GM18861 (cell line): ENCODE measurements around the gene ART1.
"Not testable (repeated sequence)": the region's sequence is repeated elsewhere in the genome, so short reads cannot be mapped to it uniquely, and the experiment has no call there.

Experiments used
- ATAC-seq: cut with Tn5 transposase; IDR thresholded peaks from one replicate; pipeline ENCODE4 v1.9.1; 2021; ENCODE audit not compliant: unreplicated experiment

Gene ART1

GRCh38 chr11:3644817-3645235 lies at the start of gene ART1:
Gene ART1 (plus strand): TSS chr11:3645128. CDS start chr11:3659214, 14,086 bp downstream.
- ATAC-seq: no peak

- not testable (repeated sequence) for ATAC-seq
Measured at GRCh38 chr11:3597743-3598142, 47.2 kb upstream of the ART1 start.

- not testable (repeated sequence) for ATAC-seq
Measured at GRCh38 chr11:3600201-3600600, 44.7 kb upstream of the ART1 start.

GRCh38 chr11:3604167-3604566 lies 40.8 kb upstream of the ART1 start:
- no peak for ATAC-seq

GRCh38 chr11:3605283-3605662 lies 39.7 kb upstream of the ART1 start:
- no peak for ATAC-seq

GRCh38 chr11:3605771-3606203 lies 39.1 kb upstream of the ART1 start:
- no peak for ATAC-seq

GRCh38 chr11:3609416-3610265 lies 35.3 kb upstream of the ART1 start:
- no peak for ATAC-seq

- ATAC-seq: no peak
Measured at GRCh38 chr11:3610846-3611245, 34.1 kb upstream of the ART1 start.

GRCh38 chr11:3611976-3612678 lies 32.8 kb upstream of the ART1 start:
- no peak for ATAC-seq

GRCh38 chr11:3613998-3614741 lies 30.8 kb upstream of the ART1 start:
- ATAC-seq: no peak

- peak; percentile 73 for ATAC-seq
Measured at GRCh38 chr11:3614742-3615171, 30.2 kb upstream of the ART1 start.

GRCh38 chr11:3615998-3616397 lies 28.9 kb upstream of the ART1 start:
- no peak for ATAC-seq

GRCh38 chr11:3616721-3617460 lies 28.0 kb upstream of the ART1 start:
- no peak for ATAC-seq

- no peak for ATAC-seq
Measured at GRCh38 chr11:3617990-3618389, 26.9 kb upstream of the ART1 start.

GRCh38 chr11:3622521-3622920 lies 22.4 kb upstream of the ART1 start:
- no peak for ATAC-seq

GRCh38 chr11:3623121-3623520 lies 21.8 kb upstream of the ART1 start:
- ATAC-seq: no peak

- no peak for ATAC-seq
Measured at GRCh38 chr11:3623767-3624458, 21.0 kb upstream of the ART1 start.

GRCh38 chr11:3626250-3626960 lies 18.5 kb upstream of the ART1 start:
- ATAC-seq: no peak

GRCh38 chr11:3627291-3627690 lies 17.6 kb upstream of the ART1 start:
- no peak for ATAC-seq

- ATAC-seq: no peak
Measured at GRCh38 chr11:3631331-3631730, 13.6 kb upstream of the ART1 start.
